ENCODE measurements around the gene VANGL1. TPM values are rescaled to one million over a fixed set of nuclear protein-coding genes. Genes with fewer than 3 reads are reported as not detected.

VANGL1 gene
- total RNA-seq, 1 donor from 2014 or later, result 8.1 TPM

GRCh38 chr1:115697619-115698018 lies 55.8 kb downstream of the VANGL1 start:
- no peaks in the 10 kb centered on the region for H3K36me3 ChIP-seq
- H3K27me3 ChIP-seq, result no peaks in the 10 kb centered on the region
- no peak overlapping the region for H3K4me3 ChIP-seq
- no peak for TF ChIP-seq POLR2AphosphoS5 (IDR thresholded peaks at IDR 0.05; ENCODE audit: insufficient read depth in 1 of 2, low read depth in 1 of 2)
- no peak for DNase-seq (ENCODE audit: extremely low spot score in 2 of 2)
- no peak overlapping the region for H3K27ac ChIP-seq
- H3K4me1 ChIP-seq, result no peaks in the 10 kb centered on the region
- no peaks in the 10 kb centered on the region for H3K9me3 ChIP-seq
- intact Hi-C loops (cut with DNase I), result no loop called here

DNA sequence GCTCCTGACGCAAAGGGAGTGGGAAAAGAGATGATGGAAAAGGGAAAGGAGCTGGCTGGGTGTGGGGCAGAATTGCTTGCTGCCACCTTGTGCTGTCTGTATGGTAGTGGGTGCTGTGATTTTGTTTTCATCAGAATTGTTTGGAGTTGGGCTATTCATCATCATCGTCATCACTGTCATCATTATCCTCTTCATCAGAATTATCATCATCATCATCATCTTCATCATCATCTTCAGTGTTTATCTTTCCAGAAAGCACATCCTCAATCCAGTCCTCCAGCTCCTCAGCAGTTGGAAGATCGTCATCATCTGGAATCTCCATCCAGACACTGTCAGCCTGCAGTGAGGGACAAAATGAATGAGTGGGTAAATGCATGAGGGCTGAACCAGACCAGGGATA lies 59.3 kb downstream of the VANGL1 start:
- no peaks in the 10 kb centered on the region for H3K36me3 ChIP-seq
- no peak overlapping the region for H3K4me3 ChIP-seq
- intact Hi-C loops (cut with DNase I), result loop anchor here (10.0 kb wide), 1 partner anchor 86 kb away; no protein-coding TSS in a partner anchor

DNA sequence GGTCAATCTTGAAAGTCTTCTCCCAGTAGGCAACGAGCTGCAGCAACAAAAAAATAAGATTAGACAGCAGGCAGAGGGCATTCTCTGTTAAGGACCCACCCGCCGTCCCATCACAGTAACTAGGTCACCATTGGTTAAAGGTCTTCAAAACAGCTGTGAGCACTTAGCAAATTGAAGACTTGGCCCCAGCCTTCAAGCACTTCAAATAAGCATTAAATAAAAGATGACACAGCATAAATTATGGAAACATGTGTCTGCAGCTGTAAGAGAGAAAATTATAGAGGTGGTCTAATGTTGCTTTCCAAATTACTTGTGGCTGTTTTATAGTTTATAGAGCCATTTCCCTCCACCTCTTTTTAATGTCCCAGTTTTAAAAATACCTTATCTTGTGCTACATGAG lies 61.2 kb downstream of the VANGL1 start:
- Histone ChIP-seq H3K36me3 (no peaks in the 10 kb centered on the region), H3K4me3 (no peak overlapping the region), H3K9me3 (no peaks in the 10 kb centered on the region), H3K27me3 (no peaks in the 10 kb centered on the region), H3K27ac (no peak overlapping the region), H3K4me1 (peaks cover 20% of the 10 kb centered on the region)
- intact Hi-C loops (cut with DNase I), result loop anchor here (10.0 kb wide), 1 partner anchor 88 kb away; no protein-coding TSS in a partner anchor
- DNase-seq (ENCODE audit: extremely low spot score in 2 of 2), result no peak
- no peak for TF ChIP-seq POLR2AphosphoS5 (IDR thresholded peaks at IDR 0.05; ENCODE audit: insufficient read depth in 1 of 2, low read depth in 1 of 2)
- TF ChIP-seq CTCF (IDR thresholded peaks at IDR 0.05), result no peak
- no peak for TF ChIP-seq POLR2A (IDR thresholded peaks at IDR 0.05)

More for the DNA sequence above, 59.3 kb downstream of the VANGL1 start:
- no peak overlapping the region for H3K27ac ChIP-seq
- no peaks in the 10 kb centered on the region for H3K27me3 ChIP-seq
- peaks cover 8% of the 10 kb centered on the region for H3K4me1 ChIP-seq
- TF ChIP-seq CTCF (IDR thresholded peaks at IDR 0.05), result no peak
- no peak for TF ChIP-seq POLR2A (IDR thresholded peaks at IDR 0.05)
- TF ChIP-seq POLR2AphosphoS5 (IDR thresholded peaks at IDR 0.05; ENCODE audit: insufficient read depth in 1 of 2, low read depth in 1 of 2), result no peak
- no peak for DNase-seq (ENCODE audit: extremely low spot score in 2 of 2)
- H3K9me3 ChIP-seq, result no peaks in the 10 kb centered on the region

GRCh38 chr1:115705085-115705951 lies 63.5 kb downstream of the VANGL1 start:
- no peak for DNase-seq (ENCODE audit: extremely low spot score in 2 of 2)
- Histone ChIP-seq H3K4me1 (peaks cover 20% of the 10 kb centered on the region), H3K27ac (peak overlapping the region; percentile 11), H3K9me3 (no peaks in the 10 kb centered on the region), H3K36me3 (no peaks in the 10 kb centered on the region), H3K27me3 (no peaks in the 10 kb centered on the region), H3K4me3 (no peak overlapping the region)
- TF ChIP-seq CTCF (IDR thresholded peaks at IDR 0.05) (no peak), POLR2AphosphoS5 (IDR thresholded peaks at IDR 0.05; ENCODE audit: insufficient read depth in 1 of 2, low read depth in 1 of 2) (no peak), POLR2A (IDR thresholded peaks at IDR 0.05) (no peak)
- intact Hi-C loops (cut with DNase I), result loop anchor here (10.0 kb wide), 1 partner anchor 91 kb away; no protein-coding TSS in a partner anchor

- Histone ChIP-seq H3K4me3 (no peak overlapping the region), H3K27ac (no peak overlapping the region), H3K9me3 (no peaks in the 10 kb centered on the region), H3K36me3 (no peaks in the 10 kb centered on the region), H3K4me1 (peaks cover 20% of the 10 kb centered on the region), H3K27me3 (no peaks in the 10 kb centered on the region)
- no peak for DNase-seq (ENCODE audit: extremely low spot score in 2 of 2)
- intact Hi-C loops (cut with DNase I), result loop anchor here (10.0 kb wide), 1 partner anchor 91 kb away; no protein-coding TSS in a partner anchor
- TF ChIP-seq POLR2A (IDR thresholded peaks at IDR 0.05) (no peak), CTCF (IDR thresholded peaks at IDR 0.05) (no peak), POLR2AphosphoS5 (IDR thresholded peaks at IDR 0.05; ENCODE audit: insufficient read depth in 1 of 2, low read depth in 1 of 2) (no peak)
Measured at GRCh38 chr1:115705963-115706362, 64.2 kb downstream of the VANGL1 start.

Measured in vagina (tissue), 2 donors.